Stimulated activated CD8-positive, alpha-beta memory T cell treated with anti-CD3 and anti-CD28 coated beads, Interleukin-4, amount 100 ng/mL, for 24 hours (primary cell): ENCODE data around the gene IER5.

Source experiments
- DNase-seq: peaks from one replicate; pipeline ENCODE4 v3.0.0-alpha.2; 2020; ENCODE audit warnings: low read depth

Gene IER5

DNA sequence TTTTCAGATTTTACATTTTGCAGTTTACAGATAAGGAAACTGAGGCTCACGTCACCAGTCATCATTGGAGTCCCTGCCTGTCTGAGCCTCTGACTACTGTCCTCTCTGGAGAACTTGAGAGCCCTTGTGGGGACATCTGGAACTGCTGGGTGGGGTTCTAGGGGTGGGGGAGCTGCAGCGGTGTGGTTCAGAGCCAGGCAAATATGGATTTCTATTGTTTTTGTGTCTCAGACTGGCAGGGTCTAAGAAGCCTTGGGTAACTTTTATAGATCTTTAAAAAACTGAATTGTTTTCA, 46.9 kb downstream of the IER5 start:
- DNase-seq, result no peak

DNA sequence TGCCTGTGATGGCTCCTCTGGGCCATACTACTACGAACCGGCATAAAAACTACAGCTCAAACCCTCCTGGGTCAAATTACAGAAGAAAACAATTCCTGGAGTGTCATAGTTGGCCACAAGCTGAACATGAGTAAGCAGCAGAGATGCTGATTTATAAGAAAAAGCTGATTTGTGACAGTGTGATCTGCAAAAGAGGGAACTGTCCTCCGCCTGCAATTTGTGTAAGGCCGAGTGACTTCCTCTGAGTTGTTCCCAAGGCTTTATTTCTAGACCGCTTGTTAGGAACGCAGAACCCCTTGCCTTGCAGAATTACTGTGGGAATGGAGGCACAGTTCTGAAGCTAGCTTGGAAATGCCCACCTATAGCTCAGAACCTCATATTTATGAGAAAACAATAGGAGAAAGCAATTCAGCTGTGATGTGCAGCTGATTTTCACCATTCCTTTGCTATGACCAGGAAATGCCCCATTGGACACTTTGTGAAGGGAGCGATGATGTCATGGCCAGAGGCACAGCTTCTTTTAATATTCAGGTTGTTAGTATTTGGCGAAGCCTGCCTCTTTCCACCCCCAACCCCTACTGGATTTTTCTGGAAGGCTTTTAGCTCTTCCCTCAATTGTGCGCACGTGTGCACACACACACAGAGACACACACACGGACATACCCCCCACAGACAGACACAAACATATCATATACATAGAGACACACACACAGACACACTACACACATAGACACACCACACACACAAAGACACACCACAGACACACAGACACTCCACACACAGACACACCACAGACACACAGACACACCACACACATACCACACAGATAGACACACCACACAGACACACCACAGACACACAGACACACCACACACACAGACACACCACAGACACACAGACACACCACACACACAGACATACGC, 47.6 kb downstream of the IER5 start:
- no peak for DNase-seq

DNA sequence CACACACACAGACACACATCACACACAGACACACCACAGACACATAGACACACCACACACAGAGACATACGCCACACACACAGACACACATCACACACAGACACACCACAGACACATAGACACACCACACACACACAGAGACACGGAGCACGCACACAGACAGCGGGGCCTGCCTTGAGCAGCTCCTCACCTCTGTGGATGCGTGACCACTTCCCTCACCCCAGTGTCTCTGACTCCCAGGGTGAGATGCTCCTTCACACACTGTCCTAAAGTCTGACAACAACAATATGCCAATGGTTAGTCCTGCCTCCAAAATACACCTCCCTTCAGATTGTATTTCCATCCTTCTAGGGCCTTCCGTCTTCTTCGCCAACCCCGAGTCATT, 48.2 kb downstream of the IER5 start:
- DNase-seq, result no peak

DNA sequence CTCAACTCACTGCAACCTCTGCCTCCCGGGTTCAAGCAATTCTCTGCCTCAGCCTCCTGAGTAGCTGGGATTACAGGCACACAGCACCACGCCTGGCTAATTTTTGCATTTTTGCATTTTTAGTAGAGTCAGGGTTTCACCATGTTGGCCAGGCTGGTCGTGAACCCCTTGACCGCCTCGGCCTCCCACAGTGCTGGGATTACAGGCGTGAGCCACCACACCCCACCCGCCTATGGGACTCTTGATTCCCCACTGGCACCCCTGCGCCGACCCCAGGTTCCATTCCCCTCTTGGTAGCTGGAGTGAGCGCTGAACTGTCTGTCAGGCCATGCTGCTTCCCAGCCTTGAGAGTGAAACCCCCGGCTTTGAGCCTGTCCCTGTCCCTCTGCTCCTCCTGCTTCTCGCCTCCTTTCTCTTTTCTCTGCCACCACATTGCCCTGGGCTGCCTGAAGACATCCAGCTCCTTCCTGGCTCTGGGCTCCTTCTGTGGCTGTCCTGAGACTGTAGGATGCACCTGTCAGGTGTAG, 48.8 kb downstream of the IER5 start:
- no peak for DNase-seq

DNA sequence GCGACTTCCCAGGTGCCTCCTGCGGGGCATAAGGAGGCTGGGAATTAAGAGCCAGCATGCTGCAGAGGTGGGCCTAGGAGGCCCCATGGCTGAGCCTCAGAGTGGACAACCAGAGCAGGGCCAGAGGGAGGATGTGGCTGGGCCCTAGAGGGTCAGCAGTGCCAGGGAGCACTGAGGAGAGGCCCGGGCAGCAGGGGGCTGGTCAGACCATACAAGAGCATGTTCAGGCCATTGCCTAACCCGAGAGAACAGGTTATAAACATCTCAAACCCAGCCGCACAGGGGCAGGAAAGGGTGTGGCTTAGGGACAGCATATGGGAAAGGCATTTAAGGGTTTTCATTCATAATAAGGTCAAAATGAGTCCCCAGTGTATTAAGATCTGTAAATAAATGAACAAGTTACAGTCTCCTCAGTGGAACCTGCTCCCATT, 51.1 kb downstream of the IER5 start:
- DNase-seq, result no peak

DNA sequence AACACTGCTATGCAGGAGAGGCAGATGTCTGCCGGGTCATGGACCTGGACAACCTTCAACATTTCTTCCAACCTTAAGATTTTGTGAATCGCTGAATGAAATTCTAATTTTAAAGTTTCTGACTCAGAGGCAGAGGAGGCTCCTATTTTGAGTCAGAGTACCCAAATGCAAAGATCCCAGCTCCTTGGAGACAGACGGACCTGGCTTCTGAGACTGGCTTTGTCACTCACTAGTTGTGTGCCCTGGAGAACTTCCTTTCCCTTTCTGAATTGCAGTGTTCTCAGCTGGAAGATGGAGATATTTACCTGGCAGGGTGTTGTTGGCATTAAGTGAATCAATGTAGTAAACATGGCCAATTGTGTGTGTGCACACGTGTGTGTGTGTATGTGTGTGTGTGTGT, 51.9 kb downstream of the IER5 start:
- no peak for DNase-seq

DNA sequence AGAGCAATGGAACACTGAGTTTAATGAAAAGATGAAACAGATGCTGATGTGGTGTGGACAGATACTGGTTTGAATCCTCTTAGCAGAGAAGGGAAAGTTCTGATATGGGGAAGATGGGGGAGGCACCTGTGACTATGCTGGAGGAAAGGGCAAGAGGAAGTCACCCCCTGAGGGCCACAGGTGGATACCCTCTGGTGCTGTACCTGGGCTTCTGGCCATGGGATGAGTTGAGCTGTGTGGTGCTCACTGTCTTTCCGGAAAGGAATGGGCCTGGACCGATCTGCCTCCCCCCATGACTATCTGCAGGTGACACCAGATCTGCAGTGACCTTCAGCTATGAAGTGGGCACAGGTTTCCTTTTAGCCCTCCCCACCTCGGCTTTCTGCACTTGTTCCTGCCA, 52.4 kb downstream of the IER5 start:
- DNase-seq, result no peak

DNA sequence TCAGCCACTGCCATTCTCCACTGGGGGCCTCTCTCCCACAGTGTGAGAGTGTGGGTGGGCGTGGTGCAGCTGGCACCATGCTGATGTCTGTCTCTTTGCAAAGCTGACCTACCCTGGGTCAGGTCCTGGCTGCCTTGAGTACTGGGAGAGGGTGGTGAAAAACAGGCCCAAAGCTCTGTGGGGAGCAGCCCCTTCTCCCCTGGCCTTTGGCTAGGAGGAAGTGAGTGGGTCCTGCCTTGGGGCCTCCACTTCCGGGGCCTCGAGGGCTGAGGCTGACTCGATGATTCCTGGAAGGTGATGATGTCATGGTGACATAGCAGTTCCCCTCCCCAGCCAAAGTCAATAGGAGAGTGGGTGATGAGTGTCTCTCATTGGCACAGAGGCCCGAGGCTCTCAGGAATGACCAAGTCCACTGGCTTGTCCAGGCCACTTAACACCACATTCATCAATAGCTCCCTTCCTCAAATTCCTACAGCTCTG, 53.0 kb downstream of the IER5 start:
- peak; percentile 49 for DNase-seq
